SW480 (cell line): ENCODE data around the gene TIMP2.
"Not testable (repeated sequence)": the region's sequence is repeated elsewhere in the genome, so short reads cannot be mapped to it uniquely, and the experiment has no call there.

Experiments
- DNase-seq: peaks from one replicate; pipeline ENCODE4 v3.0.0-alpha.2; 2016; ENCODE audit warnings: low spot score

Gene TIMP2

DNA sequence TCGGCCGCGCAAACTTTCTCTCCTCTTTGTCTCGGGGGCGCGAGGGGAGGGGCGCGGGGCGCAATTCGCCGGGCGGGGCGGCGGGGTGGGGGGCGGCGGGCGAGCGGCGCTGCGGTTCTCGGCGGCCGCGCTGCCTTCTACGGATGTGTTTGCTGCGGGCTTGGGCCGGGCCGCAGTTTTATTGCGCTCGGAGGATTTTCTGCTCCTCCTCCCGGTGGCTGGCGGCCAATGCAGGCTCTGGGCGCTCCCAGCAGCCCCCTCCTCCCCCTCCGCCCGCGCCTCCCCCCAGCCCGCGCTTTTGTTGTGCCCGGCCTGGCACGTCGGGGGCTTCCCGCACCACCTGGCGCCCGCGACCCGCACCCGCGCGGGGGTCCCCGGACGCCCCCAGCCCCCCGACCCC lies at the start of gene TIMP2:
TSS of gene TIMP2 (minus strand) at position 154 of the 400 bp plus-strand sequence. CDS start 299 bp downstream, outside the sequence.
- DNase-seq = peak; percentile 74

- no peak for DNase-seq
These were observed 48.8 kb upstream of the TIMP2 start for GRCh38 chr17:78973792-78974520.

DNA sequence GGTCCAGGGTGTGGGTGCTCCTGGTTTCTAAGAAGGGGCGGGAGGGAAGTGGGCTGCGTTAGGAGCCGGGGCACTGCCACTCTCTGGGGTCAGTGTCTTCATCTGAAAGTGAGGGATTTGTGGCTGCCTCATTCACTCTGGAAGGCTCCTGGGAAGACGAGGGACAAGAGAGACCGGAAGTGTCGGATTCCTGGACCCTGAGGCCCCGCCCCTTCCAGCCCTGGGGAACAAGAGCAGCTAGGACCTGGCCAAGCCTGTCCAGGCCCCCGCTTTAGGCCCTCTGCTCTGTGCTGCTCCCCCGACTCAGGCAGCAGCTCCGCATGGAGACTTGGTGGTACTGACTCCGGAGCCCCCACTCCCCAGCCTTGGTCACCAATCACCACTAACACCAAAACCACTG lies 48.0 kb upstream of the TIMP2 start:
- DNase-seq = no peak

GRCh38 chr17:78972507-78973105 lies 47.4 kb upstream of the TIMP2 start:
- no peak for DNase-seq

DNA sequence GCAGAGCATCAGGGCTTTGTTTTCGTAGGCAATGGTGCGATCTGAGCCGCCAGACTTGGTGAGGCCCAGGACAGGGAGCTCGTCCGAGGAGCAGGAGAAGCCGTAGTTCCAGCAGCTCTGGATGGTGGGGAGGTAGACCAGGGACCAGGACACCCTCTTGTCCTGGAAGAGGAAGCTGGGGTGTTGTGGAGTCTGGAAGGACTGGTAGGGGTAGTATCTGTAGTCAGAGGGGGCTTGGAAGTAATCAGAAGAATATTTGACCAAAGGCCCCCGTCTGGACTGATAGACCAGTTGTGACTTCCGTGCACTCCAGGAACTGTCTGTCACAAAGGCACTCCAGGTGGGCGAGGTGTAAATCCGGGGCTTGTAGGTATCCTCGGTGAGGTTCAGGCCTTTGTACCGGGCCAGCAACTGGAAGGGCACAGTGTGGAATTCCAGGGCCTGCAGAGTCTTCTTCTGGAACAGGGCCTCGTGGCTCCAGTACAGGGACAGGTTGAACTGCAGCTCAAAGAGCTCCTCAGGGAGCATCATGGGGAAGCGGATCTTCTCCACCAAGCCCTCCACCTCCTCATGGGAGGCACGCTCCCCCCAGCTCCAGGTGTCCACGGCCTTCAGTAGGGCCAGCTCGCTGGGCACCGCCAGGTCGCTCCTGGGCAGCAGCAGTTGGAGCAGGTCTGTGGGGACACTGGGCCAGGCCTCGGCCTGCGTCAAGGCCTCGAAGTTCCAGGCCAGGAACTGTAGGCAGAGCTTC lies 46.7 kb upstream of the TIMP2 start:
- DNase-seq = no peak

GRCh38 chr17:78970834-78971755 lies 45.9 kb upstream of the TIMP2 start:
- DNase-seq = peak; percentile 66

GRCh38 chr17:78969865-78970264 lies 44.7 kb upstream of the TIMP2 start:
- DNase-seq = no peak

DNA sequence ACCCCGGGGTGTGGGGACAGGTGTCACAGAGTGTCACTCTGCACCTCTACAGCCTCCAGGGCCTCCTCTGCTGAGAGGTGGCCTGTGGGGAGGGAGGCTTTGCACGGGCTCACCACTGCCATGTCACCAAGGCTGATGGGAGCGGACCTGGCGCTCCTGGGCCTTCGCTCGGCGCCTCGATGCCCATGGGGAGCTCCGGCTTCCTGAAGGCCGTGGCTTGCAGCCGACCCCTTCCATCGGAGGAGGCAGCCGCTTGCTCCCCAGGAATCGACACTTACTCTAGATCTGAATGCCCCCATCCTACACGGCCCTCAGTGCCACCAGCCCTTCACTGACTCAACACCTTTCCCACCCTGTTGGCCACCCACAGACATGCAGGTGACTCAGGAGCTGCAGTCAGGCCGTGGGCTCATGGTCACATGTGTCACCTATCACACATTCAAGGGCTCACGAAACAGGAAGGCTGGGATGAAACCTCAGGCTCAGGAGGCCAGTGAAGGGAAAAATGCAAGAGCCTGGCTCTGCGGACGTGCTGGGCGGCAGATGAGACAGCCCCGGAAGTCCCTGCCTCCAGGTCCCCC lies 42.7 kb upstream of the TIMP2 start:
- no peak for DNase-seq

GRCh38 chr17:78966910-78967600 lies 41.9 kb upstream of the TIMP2 start:
- DNase-seq = no peak

GRCh38 chr17:78966123-78966813 lies 41.1 kb upstream of the TIMP2 start:
- DNase-seq = no peak

- no peak for DNase-seq
These were observed 40.3 kb upstream of the TIMP2 start for GRCh38 chr17:78965491-78965924.

DNA sequence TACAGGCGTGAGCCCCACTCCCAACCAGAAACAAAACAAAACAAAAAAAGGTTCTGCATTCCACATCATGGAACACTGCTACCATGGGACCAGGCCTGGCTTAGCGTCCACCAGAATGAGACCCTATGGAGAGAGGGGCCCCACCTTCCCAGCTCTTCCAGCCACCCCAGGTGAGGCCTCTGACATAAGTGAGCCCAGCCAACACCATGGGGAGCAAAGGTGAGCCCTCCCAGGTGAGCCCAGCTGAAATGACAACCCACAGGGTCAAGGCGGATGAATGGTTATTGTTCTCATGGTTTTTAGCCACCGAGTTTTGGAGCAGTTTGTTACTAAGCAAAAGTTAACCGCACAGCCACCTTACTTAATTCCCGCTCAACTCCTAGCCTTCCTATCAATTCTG lies 38.2 kb upstream of the TIMP2 start:
- DNase-seq = no peak

- not testable (repeated sequence) for DNase-seq
These were observed 37.8 kb upstream of the TIMP2 start for GRCh38 chr17:78962984-78963348.

GRCh38 chr17:78962345-78962983 lies 37.3 kb upstream of the TIMP2 start:
- peak; percentile 56 for DNase-seq

DNA sequence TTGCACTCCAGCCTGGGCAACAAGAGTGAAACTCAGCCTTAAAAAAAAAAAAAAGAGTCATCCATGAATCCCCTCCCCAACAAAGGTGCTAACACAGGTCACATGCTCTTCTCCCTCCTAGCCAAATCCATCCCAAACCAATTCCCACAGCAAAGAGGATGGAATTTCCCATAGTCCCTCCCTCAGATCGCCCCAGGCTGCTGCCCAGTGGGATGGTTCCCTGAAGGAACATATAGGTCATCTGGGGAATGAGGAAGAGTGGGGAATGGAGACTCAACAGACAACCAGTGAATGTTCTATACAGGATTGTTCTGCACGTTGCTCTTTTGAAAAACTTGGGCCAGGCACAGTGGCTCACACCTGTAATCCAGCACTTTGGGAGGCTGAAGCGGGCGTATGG lies 36.4 kb upstream of the TIMP2 start:
- no peak for DNase-seq

- no peak for DNase-seq
These were observed 35.7 kb upstream of the TIMP2 start for GRCh38 chr17:78960928-78961327.

DNA sequence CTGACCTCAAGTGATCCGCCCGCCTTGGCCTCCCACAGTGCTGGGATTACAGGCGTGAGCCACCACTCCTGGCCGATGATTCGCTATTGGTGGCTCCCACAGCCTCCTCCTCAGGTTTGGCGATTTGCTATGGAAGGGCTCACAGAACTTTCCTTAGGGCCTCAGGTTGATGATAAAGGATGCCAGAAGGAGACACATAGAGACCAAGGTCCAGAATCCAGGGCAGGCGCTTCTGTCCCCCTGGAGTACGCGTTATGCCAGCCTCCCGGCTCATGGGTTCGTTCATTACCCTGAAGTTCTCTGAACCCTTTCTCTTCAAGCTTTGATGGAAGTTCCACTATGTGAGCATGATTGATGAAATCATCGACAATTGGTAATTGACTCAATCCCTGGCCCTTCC lies 34.6 kb upstream of the TIMP2 start:
- no peak for DNase-seq

DNA sequence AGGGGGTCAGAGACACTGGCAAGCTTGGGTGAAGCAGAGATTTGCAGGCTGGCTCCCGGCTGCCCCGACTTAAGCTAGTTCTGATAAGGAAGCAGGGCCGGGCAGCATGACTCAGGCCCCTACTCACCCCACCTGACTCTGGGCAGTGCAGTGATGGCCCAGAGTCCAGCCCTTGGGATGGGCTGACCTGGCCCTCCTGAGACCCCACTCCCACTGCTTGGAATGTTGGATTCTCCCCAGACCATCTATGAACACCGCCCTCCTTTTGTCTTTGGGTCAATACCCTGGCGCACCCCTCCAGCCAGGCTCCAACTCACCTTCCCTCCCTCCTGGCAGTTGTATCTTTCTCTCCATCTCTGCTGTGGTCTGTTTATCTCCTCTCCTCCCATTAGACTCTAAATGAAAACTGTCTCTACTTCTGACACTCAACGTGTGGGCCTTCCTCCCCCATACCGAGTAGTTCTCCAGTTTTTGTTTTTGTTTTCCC lies 33.5 kb upstream of the TIMP2 start:
- no peak for DNase-seq

- DNase-seq = no peak
These were observed 31.9 kb upstream of the TIMP2 start for GRCh38 chr17:78957128-78957527.

GRCh38 chr17:78956254-78956653 lies 31.1 kb upstream of the TIMP2 start:
- DNase-seq = no peak
